ENCODE results near the gene GATAD1.

DNA sequence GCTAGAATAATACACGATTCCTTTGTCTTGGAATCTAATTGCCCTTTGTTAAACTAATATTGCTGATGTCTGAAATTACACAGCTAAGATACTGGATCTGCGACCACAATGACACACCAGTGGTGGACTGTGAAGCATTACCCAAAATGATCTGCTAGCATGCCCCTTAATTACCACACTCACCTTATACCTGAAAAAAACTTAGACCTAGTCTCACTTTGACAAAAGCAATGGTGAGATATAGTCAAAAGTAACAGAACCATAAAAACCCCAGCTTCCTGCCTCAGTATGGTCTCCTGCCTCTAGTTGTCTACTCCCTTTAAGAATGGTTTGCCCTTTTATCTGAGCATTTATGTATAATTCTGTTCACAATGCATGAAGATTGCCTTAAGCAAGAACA lies 51.3 kb downstream of the GATAD1 start:
- TF ChIP-seq POLR2A (IDR thresholded peaks at IDR 0.05; ENCODE audit: low read depth, low read length) (no peak), POLR2AphosphoS5 (IDR thresholded peaks at IDR 0.05; ENCODE audit: low read depth, low read length) (no peak)
